BJ (cell line): ENCODE results near the gene ACR. TPM values are rescaled to one million over a fixed set of nuclear protein-coding genes. Genes with fewer than 3 reads are reported as not detected.
A peak's percentile ranks its signal among the peaks of the same experiment; 100 is the strongest.

Source experiments
- CTCF ChIA-PET: fragments of 350-600 bp; formaldehyde crosslinking; extraction: SDS; loops from one replicate; lab custom pipeline; 2021; ENCODE audit warnings: antibody characterized with exemption, inconsistent platforms; lab: Yijun Ruan, JAX
- POLR2A ChIA-PET: fragments of 300-600 bp; sonication (Branson Sonifier 250); formaldehyde crosslinking; extraction: SDS; loops from one replicate; lab custom pipeline; 2021; ENCODE audit warnings: antibody characterized with exemption; lab: Charles Lee
- DNase-seq: peaks from one replicate; pipeline ENCODE4 v3.0.0-alpha.2; 2011; ENCODE audit warnings: low read depth
- H3K27me3 ChIP-seq: 2 replicates; pipeline ENCODE4 v1.6.0; 2011; ENCODE audit warnings: low read length; ENCODE audit not compliant: control insufficient read depth, insufficient read depth
- H3K36me3 ChIP-seq: 2 replicates; pipeline ENCODE4 v1.5.1; 2011; ENCODE audit warnings: low read length; ENCODE audit not compliant: control insufficient read depth, insufficient read depth
- H3K4me3 ChIP-seq: 2 replicates; pipeline ENCODE4 v1.5.1; 2011; ENCODE audit warnings: low read depth, mild to moderate bottlenecking, control low read depth, low read length
- polyA plus RNA-seq: library from polyadenylated mRNA; depleted of rRNA; stranded (reverse); fragments of >200 nt; gene quantifications from 2 replicates; pipeline ENCODE4 v1.2.3, GENCODE V29; 2011
- TF ChIP-seq, protein P1 (sequence below): IDR thresholded peaks from 2 replicates; pipeline ENCODE4 v1.5.1; 2011; ENCODE audit warnings: low read depth, mild to moderate bottlenecking, control low read depth, inconsistent platforms, low read length, moderate library complexity; ENCODE audit not compliant: insufficient read depth

ACR gene
- polyA plus RNA-seq, 1 experiment, result 0.12 TPM

DNA sequence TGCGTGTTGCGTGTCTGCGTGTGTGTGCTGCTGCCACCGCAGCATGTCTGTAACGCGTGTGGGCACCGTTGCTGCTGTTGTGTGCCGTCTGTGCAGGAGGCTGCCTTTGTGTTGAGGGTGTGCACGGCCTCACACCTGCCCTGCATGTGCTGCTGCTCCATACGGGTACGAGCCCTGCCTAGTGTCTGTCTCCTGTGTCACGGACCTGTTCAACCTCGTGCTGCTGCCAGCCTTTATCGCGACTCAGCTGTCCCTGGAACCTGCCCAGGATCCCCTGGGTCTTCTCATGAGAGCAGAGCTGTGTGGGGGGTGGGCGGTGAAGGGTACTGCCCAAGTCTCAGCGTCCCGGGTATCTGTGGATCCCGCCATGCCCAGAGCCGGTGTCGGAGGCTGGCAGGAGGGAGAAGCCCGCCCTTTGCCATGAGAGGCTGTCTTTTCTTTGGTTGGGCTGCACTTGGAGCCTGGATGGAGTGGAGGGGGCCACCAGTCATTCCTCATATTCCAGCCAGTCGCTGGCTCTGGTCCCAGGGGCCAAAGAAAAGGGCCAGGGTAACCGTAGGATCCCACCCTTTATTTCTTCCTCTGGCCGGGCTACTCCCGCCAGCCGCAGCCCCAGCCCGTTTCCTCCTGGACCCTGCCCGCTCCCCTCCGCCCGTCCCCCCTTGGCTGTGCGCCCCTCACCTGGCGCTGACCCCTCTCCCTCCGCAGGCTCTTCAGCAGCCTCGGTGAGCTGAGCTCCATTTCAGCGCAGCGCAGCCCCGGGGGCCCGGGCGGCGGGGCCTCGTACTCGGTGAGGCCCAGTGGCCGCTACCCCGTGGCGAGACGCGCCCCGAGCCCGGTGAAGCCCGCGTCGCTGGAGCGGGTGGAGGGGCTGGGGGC lies 7.8 kb upstream of the ACR start:
- no peak for DNase-seq
- TF ChIP-seq, protein P1, sequence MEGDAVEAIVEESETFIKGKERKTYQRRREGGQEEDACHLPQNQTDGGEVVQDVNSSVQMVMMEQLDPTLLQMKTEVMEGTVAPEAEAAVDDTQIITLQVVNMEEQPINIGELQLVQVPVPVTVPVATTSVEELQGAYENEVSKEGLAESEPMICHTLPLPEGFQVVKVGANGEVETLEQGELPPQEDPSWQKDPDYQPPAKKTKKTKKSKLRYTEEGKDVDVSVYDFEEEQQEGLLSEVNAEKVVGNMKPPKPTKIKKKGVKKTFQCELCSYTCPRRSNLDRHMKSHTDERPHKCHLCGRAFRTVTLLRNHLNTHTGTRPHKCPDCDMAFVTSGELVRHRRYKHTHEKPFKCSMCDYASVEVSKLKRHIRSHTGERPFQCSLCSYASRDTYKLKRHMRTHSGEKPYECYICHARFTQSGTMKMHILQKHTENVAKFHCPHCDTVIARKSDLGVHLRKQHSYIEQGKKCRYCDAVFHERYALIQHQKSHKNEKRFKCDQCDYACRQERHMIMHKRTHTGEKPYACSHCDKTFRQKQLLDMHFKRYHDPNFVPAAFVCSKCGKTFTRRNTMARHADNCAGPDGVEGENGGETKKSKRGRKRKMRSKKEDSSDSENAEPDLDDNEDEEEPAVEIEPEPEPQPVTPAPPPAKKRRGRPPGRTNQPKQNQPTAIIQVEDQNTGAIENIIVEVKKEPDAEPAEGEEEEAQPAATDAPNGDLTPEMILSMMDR, result no peak
- Histone ChIP-seq H3K4me3 (no peak overlapping the region), H3K27me3 (peaks cover 2% of the 10 kb centered on the region; the same call in 1 of the 2 replicates), H3K36me3 (no peaks in the 10 kb centered on the region)
- POLR2A ChIA-PET, result no interaction called here
- CTCF ChIA-PET, result interaction anchor here (2.0 to 2.3 kb wide), 2 partner anchors 9 to 27 kb away, joined by 6 to 10 read pairs; no protein-coding TSS in a partner anchor

DNA sequence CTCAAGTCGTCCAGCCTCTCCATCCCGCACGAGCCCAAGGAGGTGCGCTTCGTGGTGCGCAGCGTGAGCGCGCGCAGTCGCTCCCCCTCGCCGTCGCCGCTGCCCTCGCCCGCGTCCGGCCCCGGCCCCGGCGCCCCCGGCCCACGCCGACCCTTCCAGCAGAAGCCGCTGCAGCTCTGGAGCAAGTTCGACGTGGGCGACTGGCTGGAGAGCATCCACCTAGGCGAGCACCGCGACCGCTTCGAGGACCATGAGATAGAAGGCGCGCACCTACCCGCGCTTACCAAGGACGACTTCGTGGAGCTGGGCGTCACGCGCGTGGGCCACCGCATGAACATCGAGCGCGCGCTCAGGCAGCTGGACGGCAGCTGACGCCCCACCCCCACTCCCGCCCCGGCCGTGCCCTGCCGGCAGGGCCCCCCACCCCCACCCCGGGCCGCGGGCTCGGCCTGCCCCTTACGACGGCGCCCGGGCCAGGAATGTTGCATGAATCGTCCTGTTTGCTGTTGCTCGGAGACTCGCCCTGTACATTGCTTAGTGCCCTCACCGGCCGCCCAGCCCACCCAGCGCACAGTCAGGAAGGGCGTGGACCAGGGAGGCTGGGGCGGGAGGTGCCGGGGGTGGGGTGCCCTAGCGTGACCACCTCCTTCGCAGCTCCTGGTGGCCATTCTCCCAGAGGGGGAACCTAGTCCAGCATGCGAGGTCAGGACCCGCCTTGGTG lies 6.9 kb upstream of the ACR start:
- Histone ChIP-seq H3K4me3 (no peak overlapping the region), H3K36me3 (no peaks in the 10 kb centered on the region), H3K27me3 (peaks cover 5% of the 10 kb centered on the region; the same call in 1 of the 2 replicates)
- POLR2A ChIA-PET, result no interaction called here
- CTCF ChIA-PET, result interaction anchor here (0.9 to 2.3 kb wide), 4 partner anchors 8 to 29 kb away, joined by 3 to 10 read pairs (median 6); no protein-coding TSS in a partner anchor
- no peak for DNase-seq
- TF ChIP-seq, protein P1, result no peak

DNA sequence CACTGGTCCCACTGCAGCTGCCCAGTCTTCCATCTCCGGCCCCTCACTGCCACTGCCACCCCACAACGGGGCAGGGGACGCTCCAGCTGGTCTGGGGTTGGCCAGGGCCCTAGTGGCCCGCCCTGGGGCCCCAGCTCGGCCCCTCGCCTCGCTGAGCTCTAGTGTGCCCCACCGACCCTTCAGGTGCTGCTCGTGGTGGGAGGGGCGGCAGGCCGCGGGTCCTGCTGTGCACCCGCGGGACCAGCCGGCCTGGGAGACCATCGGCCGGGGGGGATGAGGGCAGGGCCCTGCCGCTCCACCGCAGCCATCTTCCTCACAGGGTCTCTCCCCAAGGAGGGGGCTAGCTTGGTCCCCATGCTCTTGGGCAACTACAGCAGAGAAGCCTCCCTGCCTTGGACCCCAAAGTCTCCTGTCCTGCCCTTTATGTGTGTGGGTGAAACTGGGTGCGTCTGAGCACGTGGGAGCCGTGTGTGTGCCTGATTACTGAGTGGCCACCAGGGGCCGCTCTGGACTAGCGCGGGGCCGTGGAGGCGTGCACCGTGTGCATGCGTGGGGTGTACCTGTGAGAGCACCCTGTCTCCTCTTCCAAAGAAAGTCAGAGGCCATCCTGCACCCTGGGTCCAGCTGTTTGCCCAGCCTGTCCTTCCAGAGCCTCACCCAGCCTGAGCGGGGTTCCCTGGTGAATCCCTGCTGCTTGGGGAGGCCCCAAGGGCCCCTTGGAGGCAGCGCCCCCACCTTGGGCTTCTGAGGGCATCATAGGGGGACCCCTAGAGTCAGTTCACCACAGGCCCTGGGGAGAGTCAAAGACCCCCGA lies 6.0 kb upstream of the ACR start:
- Histone ChIP-seq H3K27me3 (peaks cover 7% of the 10 kb centered on the region), H3K4me3 (no peak overlapping the region), H3K36me3 (no peaks in the 10 kb centered on the region)
- CTCF ChIA-PET, result interaction anchor here (0.6 to 2.3 kb wide), 5 partner anchors 9 to 28 kb away, joined by 3 to 10 read pairs (median 6); no protein-coding TSS in a partner anchor
- DNase-seq, result no peak
- POLR2A ChIA-PET, result no interaction called here
- TF ChIP-seq, protein P1, result peak; percentile 92

DNA sequence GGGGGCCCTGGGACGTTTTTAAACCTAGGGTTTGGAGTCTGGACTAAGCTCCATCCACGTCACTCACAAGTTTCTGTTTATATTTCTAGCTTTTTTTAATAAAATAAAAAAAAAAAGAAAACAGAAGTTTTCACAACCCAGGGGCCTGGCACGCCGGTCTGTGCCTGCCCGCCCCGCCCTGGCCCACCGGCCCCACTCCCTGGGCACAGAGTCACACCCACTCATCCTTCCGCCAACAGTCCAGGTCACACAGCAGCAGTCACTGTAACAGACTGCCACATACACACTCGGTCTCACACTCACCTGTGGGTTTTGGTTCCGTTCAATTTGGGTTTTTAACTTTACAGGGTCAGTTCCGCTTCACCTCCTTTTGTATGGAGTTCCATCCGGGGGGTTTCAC lies 5.3 kb upstream of the ACR start:
- no peak for DNase-seq
- POLR2A ChIA-PET, result no interaction called here
- CTCF ChIA-PET, result interaction anchor here (0.6 kb wide), 1 partner anchor 25 kb away, joined by 3 read pairs; no protein-coding TSS in a partner anchor
- Histone ChIP-seq H3K36me3 (no peaks in the 10 kb centered on the region), H3K27me3 (peaks cover 7% of the 10 kb centered on the region), H3K4me3 (no peak overlapping the region)
- TF ChIP-seq, protein P1, result no peak
